Fibroblast of lung (primary cell): Measurements from ENCODE around the gene MBD4. TPM values are rescaled to one million over a fixed set of nuclear protein-coding genes. Genes with fewer than 3 reads are reported as not detected.

ENCODE experiments used
- DNase-seq, 2 donors: peaks; one replicate each; pipeline versions ENCODE4 v3.0.0 to v3.0.0-alpha.2; 2010; ENCODE audit warnings: low read depth in 2 of 2
- H2AFZ ChIP-seq: 2 replicates; pipeline ENCODE4 v1.5.1; 2012; ENCODE audit warnings: low read length, control low read depth, inconsistent platforms
- H3K27ac ChIP-seq: 2 replicates; pipeline ENCODE4 v1.5.1; 2011; ENCODE audit warnings: low read length, control low read depth; ENCODE audit not compliant: insufficient read depth
- H3K27me3 ChIP-seq: 2 replicates; pipeline ENCODE4 v1.5.1; 2011; ENCODE audit warnings: mild to moderate bottlenecking, low read length; ENCODE audit not compliant: control insufficient read depth, insufficient read depth
- H3K36me3 ChIP-seq: 2 replicates; pipeline ENCODE4 v1.5.1; 2011; ENCODE audit warnings: low read length; ENCODE audit not compliant: control insufficient read depth, insufficient read depth
- H3K4me1 ChIP-seq: 2 replicates; pipeline ENCODE4 v1.5.1; 2011; ENCODE audit warnings: low read length; ENCODE audit not compliant: control insufficient read depth, insufficient read depth; ENCODE audit errors: extremely low read depth
- H3K4me2 ChIP-seq: 2 replicates; pipeline ENCODE4 v1.5.1; 2011; ENCODE audit warnings: low read length, control low read depth; ENCODE audit not compliant: insufficient read depth; ENCODE audit errors: extremely low read depth
- H3K4me3 ChIP-seq, 4 experiments: fragments of 200-600 bp in 1 of 4; sonication (generic) in 1 of 4; replicated peaks in 1 of 4; 2 replicates each; pipeline ENCODE4 v1.5.1; 2011 to 2016; ENCODE audit warnings: low read length in 4 of 4, low read depth in 3 of 4, mild to moderate bottlenecking in 3 of 4, control low read depth in 2 of 4, inconsistent platforms in 1 of 4, mixed read lengths in 1 of 4; ENCODE audit not compliant: insufficient read depth in 1 of 4; ENCODE audit errors: control extremely low read depth in 1 of 4
- H3K79me2 ChIP-seq: 2 replicates; pipeline ENCODE4 v1.5.1; 2012; ENCODE audit warnings: mild to moderate bottlenecking, low read length, inconsistent platforms; ENCODE audit not compliant: control insufficient read depth, insufficient read depth
- H3K9ac ChIP-seq: 2 replicates; pipeline ENCODE4 v1.5.1; 2011; ENCODE audit warnings: mild to moderate bottlenecking, low read length, control low read depth; ENCODE audit not compliant: insufficient read depth
- H3K9me3 ChIP-seq: 2 replicates; pipeline ENCODE4 v1.5.1; 2012; ENCODE audit warnings: low read depth, low read length; ENCODE audit not compliant: control insufficient read depth, insufficient read depth
- H4K20me1 ChIP-seq: 2 replicates; pipeline ENCODE4 v1.5.1; 2011; ENCODE audit warnings: low read length; ENCODE audit not compliant: control insufficient read depth, insufficient read depth; ENCODE audit errors: extremely low read depth
- CTCF ChIP-seq, 2 donors: IDR thresholded peaks in 1 of 2; conservative IDR thresholded peaks in 1 of 2; 1 replicate in 1 of 2; 2 replicates in 1 of 2; pipeline ENCODE4 v1.5.1; 2011 to 2012; ENCODE audit warnings: low read length in 2 of 2, control low read depth in 1 of 2, inconsistent platforms in 1 of 2, low read depth in 1 of 2, mild to moderate bottlenecking in 1 of 2
- EZH2 ChIP-seq: IDR thresholded peaks from 2 replicates; pipeline ENCODE4 v1.5.1; 2012; ENCODE audit warnings: low read length, control low read depth, mild to moderate bottlenecking; ENCODE audit errors: missing control alignments
- polyA plus RNA-seq, 2 donors: library from polyadenylated mRNA; depleted of rRNA in 1 of 2; stranded (reverse) in 1 of 2; unstranded in 1 of 2; fragments of >200 nt; gene quantifications; 2 replicates each; pipeline ENCODE4 v1.2.1, GENCODE V29; 2011 to 2012; ENCODE audit warnings: missing spikeins in 1 of 2
- total RNA-seq: library from RNA; depleted of rRNA; stranded (reverse); fragments of >200 nt; gene quantifications from 2 replicates; pipeline ENCODE4 v1.2.1, GENCODE V29; 2014

Gene MBD4
- total and polyA plus RNA-seq, 2 donors (not counting 1 experiment from before 2014, with no cell fraction given) = 27.4 to 35.5 TPM

GRCh38 chr3:129428376-129429079, 11.2 kb downstream of the MBD4 start, which contains the start of gene EFCAB12:
Gene EFCAB12, minus strand, starts transcription at chr3:129428636. Its CDS starts 148 bp downstream, at chr3:129428488.
- Histone ChIP-seq H3K27me3 (no peaks in the 10 kb centered on the region), H4K20me1 (no peaks in the 10 kb centered on the region), H3K4me2 (peak within 1 kb of the TSS; percentile 72), H3K79me2 (no peaks in the 10 kb centered on the region), H3K36me3 (peaks cover 13% of the 10 kb centered on the region), H3K9ac (peak within 1 kb of the TSS; percentile 5), H3K4me3 (peak within 1 kb of the TSS; percentile 28 to 84 (median 51)), H3K9me3 (no peaks in the 10 kb centered on the region), H3K27ac (peak within 1 kb of the TSS; percentile 53), H2AFZ (peak within 1 kb of the TSS; percentile 50), H3K4me1 (peaks cover 2% of the 10 kb centered on the region)
- peak; percentile 89 to 92 for DNase-seq
- TF ChIP-seq EZH2 (no peak), CTCF (conservative IDR thresholded peaks at IDR 0.05 in 1 of 2, IDR thresholded peaks at IDR 0.05 in 1 of 2; ENCODE audit: low read depth in 1 of 2, low read length in 2 of 2) (no peak)

- TF ChIP-seq EZH2 (no peak), CTCF (conservative IDR thresholded peaks at IDR 0.05 in 1 of 2, IDR thresholded peaks at IDR 0.05 in 1 of 2; ENCODE audit: low read depth in 1 of 2, low read length in 2 of 2) (no peak)
- DNase-seq = peak in 1 of 2 donors; percentile 15
- peak overlapping the region; percentile 22 for H2AFZ ChIP-seq
These were observed 11.8 kb downstream of the MBD4 start for GRCh38 chr3:129428007-129428375.

GRCh38 chr3:129425619-129426018, 14.1 kb downstream of the MBD4 start:
- Histone ChIP-seq H3K27me3 (no peaks in the 10 kb centered on the region), H3K4me2 (no peak overlapping the region), H4K20me1 (no peaks in the 10 kb centered on the region), H2AFZ (no peak overlapping the region), H3K9ac (no peak overlapping the region), H3K27ac (no peak overlapping the region), H3K4me3 (no peak overlapping the region), H3K36me3 (no peaks in the 10 kb centered on the region), H3K79me2 (no peaks in the 10 kb centered on the region), H3K4me1 (peaks cover 2% of the 10 kb centered on the region), H3K9me3 (no peaks in the 10 kb centered on the region)
- no peak for TF ChIP-seq EZH2
- no peak for TF ChIP-seq CTCF (conservative IDR thresholded peaks at IDR 0.05 in 1 of 2, IDR thresholded peaks at IDR 0.05 in 1 of 2; ENCODE audit: low read depth in 1 of 2, low read length in 2 of 2)
- DNase-seq = no peak

More at GRCh38 chr3:129428007-129428375, 11.8 kb downstream of the MBD4 start:
- H3K9ac ChIP-seq = no peak overlapping the region
- H3K4me1 ChIP-seq = peaks cover 2% of the 10 kb centered on the region
- no peaks in the 10 kb centered on the region for H3K27me3 ChIP-seq
- no peaks in the 10 kb centered on the region for H4K20me1 ChIP-seq
- peak overlapping the region; percentile 28 to 84 (median 51) for H3K4me3 ChIP-seq
- H3K9me3 ChIP-seq = no peaks in the 10 kb centered on the region
- no peak overlapping the region for H3K27ac ChIP-seq
- H3K36me3 ChIP-seq = peaks cover 12% of the 10 kb centered on the region
- peak overlapping the region; percentile 72 for H3K4me2 ChIP-seq
- no peaks in the 10 kb centered on the region for H3K79me2 ChIP-seq
